Stimulated activated CD8-positive, alpha-beta memory T cell treated with anti-CD3 and anti-CD28 coated beads, Interleukin-7, amount 100 ng/mL, for 48 hours (primary cell): ENCODE results near the gene TNFRSF1A.

Experiments
- DNase-seq, 2 donors: peaks; one replicate each; pipeline ENCODE4 v3.0.0-alpha.2; 2020; ENCODE audit warnings: low read depth in 1 of 2; ENCODE audit errors: extremely low read depth in 1 of 2

TNFRSF1A gene

GRCh38 chr12:6374786-6375160, 32.9 kb upstream of the TNFRSF1A start:
- no peak for DNase-seq

- no peak for DNase-seq
These were observed 32.3 kb upstream of the TNFRSF1A start for GRCh38 chr12:6374028-6374785.

- DNase-seq, result no peak
These were observed 31.3 kb upstream of the TNFRSF1A start for GRCh38 chr12:6373022-6373787.

GRCh38 chr12:6372403-6373003, 30.6 kb upstream of the TNFRSF1A start:
- no peak for DNase-seq

- DNase-seq, result no peak
These were observed 29.3 kb upstream of the TNFRSF1A start for GRCh38 chr12:6370994-6371754.

GRCh38 chr12:6370576-6370935, 28.7 kb upstream of the TNFRSF1A start:
- no peak for DNase-seq

- no peak for DNase-seq
These were observed 28.2 kb upstream of the TNFRSF1A start for GRCh38 chr12:6369916-6370575.

- DNase-seq, result no peak
These were observed 27.1 kb upstream of the TNFRSF1A start for GRCh38 chr12:6368906-6369525.

- DNase-seq, result peak in 1 of 2 donors; percentile 26
These were observed 26.4 kb upstream of the TNFRSF1A start for GRCh38 chr12:6367969-6368892.

- no peak for DNase-seq
These were observed 25.4 kb upstream of the TNFRSF1A start for GRCh38 chr12:6367065-6367968.

GRCh38 chr12:6364044-6364374, 22.1 kb upstream of the TNFRSF1A start:
- DNase-seq, result no peak

- DNase-seq, result peak in 1 of 2 donors; percentile 53
These were observed 21.6 kb upstream of the TNFRSF1A start for GRCh38 chr12:6363330-6364043.

GRCh38 chr12:6363010-6363329, 21.1 kb upstream of the TNFRSF1A start:
- DNase-seq, result no peak

GRCh38 chr12:6362403-6362802, 20.5 kb upstream of the TNFRSF1A start:
- no peak for DNase-seq

GRCh38 chr12:6361834-6362233, 20.0 kb upstream of the TNFRSF1A start:
- DNase-seq, result no peak

GRCh38 chr12:6360578-6361490, 19.0 kb upstream of the TNFRSF1A start:
- DNase-seq, result no peak

- no peak for DNase-seq
These were observed 18.2 kb upstream of the TNFRSF1A start for GRCh38 chr12:6360080-6360571.
